Central memory CD4-positive, alpha-beta T cell (primary cell): ENCODE results near the gene RHBDF1.
A peak's percentile ranks its signal among the peaks of the same experiment; 100 is the strongest.

Experiments used
- DNase-seq: peaks from one replicate; pipeline ENCODE4 v3.0.0; 2022

RHBDF1 gene

DNA sequence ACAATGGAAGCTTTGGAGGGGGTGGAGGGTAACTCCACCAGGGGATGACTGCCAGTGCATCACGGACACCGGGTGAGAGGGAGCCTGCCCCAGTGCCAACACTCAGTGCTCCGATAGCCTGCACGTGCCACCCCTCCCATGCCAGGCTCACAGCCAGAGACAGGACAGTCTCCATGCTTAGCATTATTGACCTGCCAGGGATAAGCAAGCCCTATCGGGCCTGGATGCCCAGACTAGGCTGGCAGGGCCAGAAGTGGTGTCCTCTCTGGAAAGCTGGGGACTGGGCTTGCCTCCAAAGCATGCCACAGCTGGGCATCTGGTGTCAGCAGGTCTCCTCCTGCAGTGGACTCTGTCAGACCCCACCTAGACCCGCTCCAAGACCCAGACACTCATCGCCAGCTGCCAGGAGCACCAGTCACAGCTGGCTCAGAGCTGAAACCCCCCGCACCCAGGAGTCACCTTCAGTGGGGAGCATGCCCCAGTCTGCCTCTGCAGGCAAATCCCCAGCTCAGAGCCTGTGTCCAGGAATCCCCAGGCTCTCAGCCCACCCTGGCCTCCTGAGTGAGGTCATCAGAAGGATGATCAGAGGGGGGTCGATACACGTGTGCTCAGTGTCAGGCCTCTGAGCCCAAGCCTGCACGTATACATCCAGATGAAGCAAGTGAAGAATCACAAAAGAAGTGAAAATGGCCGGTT lies 1.8 kb upstream of the RHBDF1 start:
- no peak for DNase-seq

DNA sequence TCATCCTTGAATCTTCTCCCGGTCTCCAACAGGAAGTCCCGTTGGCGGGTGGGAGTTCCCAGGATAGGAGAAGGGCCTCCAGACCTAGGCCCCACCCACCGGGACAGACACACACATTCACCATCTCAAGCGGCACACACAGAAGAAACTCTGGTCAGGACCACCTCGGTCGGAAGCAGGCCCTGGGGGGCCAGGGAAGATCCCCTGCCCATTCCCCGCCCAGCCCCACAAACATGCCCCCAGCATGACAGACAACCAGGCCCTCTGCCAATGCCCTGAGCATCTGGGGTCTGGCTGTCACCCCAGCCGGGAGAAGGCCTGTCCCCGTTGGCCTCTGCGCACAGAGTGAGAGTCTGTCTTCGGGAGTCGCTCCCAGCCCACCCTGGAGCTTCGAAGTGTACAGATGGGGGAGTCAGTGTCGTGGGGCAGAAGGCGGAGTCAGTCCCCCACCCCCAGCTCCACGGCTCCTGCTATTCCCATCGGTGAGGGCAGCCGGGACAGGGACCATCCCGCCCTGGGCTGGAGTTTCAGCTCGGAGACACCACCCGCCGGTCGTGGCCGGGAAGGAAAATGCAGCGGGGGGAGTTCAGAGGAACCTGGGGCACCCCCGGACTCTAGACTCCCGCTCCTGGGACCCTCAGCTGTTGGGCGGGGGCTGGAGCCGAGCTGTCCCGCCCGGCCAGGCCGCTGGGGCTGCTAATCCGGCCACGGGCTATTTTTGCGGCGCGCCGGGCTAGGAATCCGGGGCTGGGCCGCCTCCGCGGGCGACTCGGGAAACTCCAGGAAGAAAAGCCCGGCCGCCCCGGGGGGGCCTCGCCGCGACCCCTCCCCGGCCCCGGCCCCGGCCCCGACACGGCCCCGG lies 660 bp downstream of the RHBDF1 start:
- DNase-seq, result no peak

DNA sequence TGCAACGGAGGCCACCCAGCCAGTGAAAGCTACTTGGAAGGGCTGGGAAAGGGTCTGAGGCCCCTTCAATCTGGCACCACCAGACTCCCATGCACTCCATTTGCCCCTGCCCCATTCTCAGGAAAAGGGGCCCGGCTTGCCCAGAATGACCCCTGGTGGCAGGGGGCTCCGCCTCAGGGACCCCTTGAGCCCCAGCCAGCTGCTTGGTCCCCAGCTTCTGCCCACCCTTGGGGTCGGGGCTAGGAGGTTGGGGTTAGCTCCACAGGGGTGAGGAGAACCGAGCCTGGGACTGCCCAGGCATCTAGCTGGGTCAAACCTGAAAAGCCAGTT lies 1.3 kb downstream of the RHBDF1 start:
- no peak for DNase-seq

DNA sequence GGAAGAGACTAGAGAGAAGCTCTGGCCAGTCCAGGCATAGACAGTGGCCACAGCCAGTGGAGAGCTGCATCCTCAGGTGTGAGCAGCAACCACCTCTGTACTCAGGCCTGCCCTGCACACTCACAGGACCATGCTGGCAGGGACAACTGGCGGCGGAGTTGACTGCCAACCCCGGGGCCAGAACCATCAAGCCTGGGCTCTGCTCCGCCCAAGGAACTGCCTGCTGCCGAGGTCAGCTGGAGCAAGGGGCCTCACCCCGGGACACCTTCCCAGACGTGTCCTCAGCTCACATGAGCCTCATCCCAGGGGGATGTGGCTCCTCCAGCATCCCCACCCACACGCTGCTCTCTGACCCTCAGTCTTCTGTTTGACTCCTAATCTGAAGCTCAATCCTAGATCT lies 3.2 kb downstream of the RHBDF1 start:
- DNase-seq, result no peak

DNA sequence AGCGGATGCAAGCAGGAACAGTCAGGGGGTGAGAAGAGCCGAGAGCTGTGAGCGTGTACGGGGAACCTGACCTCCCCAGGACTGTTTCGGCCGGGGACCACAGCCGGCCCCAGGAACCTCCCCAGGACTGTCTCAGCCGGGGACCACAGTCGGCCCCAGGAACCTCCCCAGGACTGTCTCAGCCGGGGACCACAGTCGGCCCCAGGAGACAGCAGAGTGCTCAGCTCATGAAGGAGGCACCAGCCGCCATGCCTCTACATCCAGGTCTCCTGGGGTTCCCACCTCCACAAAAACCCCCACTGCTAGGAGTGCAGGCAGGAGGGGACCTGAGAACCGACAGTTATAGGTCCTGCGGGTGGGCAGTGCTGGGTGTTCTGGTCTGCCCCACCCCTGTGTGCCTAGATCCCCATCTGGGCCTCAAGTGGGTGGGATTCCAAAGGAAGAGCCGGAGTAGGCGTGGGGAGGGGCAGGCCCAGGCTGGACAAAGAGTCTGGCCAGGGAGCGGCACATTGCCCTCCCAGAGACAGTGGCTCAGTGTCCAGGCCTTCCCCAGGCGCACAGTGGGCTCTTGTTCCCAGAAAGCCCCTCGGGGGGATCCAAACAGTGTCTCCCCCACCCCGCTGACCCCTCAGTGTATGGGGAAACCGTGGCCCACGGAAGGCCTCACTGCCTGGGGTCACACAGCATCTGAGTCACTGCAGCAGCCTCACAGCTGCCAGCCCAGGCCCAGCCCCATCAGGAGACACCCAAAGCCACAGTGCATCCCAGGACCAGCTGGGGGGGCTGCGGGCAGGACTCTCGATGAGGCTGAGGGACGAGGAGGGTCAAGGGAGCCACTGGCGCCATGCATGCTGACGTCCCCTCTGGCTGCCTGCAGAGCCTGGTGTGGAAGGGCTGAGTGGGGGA lies 4.3 kb downstream of the RHBDF1 start:
- no peak for DNase-seq

DNA sequence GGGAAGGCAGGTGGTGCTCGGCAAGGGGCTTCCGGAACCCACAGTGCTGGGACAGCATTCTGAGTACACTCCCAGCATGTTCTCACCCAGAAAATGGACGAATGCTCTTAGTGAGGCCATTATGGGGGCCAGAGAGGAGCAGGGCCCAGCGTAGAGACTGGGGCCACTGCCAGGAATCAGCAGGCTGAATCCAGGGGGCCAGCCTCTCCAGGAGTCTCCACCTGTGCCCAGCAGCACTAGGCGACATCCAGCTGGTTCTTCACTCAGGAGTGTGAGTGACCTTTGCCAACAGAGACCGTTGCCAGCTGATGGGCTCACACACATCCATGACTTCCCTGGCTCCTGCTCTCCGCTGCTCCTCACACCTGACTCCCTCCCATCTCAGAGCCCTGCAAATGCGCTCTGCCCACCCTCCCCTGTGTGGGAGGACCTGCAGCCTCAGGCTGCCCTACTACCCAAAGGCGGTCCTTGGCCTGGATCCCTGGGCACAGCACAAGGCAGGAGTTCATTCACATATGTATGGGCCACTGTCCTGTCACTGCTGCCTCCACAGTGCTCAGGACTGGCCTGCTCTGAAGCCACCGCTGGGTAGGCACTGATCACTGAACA lies 5.1 kb downstream of the RHBDF1 start:
- DNase-seq, result no peak

DNA sequence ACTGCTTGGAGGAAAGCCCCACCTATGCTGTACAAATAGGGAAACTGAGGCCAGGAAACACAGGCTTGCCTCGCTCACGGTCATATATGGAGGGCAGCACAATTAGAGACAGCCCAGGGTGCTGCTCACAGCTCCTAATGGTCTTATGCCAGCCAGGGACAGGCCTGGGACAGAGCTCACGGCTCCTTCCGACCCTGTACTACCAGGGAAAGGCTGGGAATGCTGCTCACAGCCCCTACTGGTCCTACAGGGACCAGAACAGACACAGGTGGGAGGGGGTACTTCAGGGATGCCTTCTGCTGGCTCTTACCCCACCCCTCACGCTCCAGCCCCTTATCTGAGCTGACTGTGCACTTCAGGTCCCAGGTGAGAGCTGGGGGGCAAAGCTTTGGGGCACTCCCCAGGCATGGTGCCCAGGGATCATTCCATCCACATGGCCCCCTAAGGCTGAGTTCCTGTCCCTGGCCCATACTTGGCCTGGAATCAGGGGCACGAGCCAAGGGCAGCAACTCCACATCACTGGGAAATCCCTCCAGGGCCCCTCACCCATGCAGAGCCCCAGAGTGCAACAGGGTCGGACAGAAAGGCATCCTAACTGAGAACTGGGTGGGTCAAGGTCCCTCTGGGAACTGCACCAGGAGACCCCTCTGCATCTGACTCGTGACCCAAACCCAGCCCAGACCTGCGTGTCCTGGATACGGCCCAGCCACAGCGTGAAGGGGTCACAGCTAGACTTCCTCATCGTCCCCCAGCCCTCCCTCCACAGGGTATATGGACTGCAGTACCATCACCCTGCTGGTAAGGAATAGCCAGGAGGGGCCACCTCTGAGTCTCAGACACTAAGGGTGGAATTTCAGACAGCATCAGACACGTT lies 5.9 kb downstream of the RHBDF1 start:
- no peak for DNase-seq

DNA sequence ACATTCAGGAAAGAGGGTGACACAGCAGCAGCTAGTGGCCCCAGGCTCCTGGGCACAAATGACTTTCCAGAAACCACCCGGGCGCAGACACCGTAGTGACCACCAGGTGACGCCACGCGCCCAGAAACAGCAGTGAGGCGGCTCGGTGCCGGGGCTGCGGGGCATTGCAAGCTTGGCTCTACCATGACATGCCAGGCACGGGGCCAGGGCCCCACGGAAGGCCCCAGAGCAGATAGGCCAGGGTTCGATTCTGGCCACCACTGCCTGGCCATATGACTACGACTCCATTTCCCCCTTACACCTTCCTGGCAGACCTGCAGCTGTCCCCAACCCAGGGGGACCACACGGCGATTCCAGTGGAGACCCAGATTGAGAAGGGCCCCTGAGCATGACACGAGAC lies 6.7 kb downstream of the RHBDF1 start:
- peak; percentile 71 for DNase-seq

DNA sequence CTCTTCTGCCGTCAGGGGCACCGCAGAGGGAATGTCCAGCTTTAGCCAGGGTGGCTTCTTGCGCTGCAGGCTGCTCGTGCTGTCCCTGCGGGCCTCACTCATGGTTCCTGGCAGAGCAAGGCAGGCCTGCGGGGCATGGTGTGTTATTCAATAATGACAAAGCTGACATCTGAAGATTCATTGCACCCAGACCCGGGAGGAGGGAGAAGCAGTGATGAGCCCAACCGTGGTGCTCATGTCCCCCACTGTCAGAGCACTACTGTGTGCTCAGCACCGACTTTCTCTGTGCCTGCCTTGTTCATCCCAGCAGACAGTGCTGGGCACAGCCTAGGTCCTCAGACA lies 7.5 kb downstream of the RHBDF1 start:
- no peak for DNase-seq

DNA sequence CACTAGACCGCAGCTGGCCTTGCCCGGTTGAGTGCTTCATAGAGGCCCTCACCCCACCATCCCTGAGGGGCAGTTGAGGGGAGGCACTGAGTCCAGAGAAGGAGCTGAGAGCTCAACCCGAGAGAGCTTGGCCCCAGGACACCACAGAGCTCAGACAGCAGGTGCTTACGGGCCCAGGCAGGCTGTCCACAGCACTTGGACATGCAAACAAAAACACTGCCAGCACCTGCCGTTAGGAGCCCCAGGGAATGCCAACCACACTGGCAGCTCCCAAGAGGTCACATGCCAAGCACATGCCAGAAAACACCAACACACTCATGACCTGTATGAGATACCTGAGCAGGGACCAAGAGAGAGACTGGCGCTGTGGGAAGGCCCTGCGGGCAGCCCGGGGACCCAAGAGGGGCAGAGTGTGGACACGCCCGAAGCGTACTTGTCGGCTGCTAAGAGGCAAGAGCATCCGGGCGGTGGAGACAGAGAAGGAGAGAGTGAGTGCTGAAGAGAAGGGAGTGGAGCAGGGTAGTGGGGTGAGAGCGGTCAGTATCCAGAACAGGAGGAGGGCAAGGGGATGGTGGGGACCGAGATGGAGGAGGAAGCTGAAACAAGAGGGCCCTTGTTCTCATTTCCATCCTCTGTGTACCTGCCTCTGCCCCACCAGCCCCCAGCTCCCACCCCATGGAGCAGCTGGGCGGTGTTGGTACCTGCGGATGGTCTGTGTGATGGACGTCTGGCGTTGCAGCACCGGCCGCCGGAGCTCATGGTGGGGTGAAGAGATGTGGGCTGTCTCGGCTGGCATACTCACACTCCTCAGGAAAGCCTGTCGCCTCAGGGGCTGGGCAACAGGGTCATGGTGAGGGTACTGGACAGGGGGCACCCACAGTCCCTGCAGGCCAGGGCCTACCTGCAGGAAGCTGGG lies 8.2 kb downstream of the RHBDF1 start:
- DNase-seq, result no peak

DNA sequence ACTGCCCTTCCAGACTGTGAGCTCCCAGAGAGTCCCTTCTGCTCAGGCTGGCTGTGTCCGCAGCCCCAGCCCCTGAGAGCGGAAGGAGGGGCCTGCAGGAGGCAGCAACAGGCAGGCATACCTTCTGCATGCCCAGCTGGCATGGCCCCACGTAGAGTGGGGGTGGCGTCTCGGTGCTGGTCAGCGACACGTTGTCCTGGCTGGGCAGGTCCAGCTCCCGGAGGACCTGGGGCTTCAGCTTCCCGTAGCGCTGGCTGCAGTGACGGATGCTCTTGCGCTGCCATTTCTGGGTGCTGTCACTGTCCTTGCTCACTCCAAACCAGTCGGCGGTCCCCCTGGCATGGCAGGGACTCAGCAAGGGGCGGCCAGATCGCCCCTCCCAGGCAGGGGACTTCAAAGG lies 9.0 kb downstream of the RHBDF1 start:
- no peak for DNase-seq

DNA sequence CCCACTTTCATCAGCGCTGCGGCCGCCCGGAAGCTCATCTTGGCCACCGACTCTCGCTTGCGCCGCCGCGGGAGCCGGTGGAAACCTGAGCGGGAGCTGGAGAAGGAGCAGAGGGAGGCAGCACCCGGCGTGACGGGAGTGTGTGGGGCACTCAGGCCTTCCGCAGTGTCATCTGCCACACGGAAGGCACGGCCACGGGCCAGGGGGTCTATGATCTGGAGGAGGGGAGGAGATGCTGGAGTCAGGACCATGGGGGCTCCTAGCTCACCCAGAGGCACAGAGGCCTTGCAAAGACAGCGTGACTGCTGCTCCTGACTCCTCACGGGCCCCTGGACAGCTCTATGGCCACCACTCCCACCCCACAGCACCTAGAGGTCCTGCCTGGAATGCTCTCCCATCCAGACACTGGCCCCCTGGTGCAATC lies 9.5 kb downstream of the RHBDF1 start:
- no peak for DNase-seq

DNA sequence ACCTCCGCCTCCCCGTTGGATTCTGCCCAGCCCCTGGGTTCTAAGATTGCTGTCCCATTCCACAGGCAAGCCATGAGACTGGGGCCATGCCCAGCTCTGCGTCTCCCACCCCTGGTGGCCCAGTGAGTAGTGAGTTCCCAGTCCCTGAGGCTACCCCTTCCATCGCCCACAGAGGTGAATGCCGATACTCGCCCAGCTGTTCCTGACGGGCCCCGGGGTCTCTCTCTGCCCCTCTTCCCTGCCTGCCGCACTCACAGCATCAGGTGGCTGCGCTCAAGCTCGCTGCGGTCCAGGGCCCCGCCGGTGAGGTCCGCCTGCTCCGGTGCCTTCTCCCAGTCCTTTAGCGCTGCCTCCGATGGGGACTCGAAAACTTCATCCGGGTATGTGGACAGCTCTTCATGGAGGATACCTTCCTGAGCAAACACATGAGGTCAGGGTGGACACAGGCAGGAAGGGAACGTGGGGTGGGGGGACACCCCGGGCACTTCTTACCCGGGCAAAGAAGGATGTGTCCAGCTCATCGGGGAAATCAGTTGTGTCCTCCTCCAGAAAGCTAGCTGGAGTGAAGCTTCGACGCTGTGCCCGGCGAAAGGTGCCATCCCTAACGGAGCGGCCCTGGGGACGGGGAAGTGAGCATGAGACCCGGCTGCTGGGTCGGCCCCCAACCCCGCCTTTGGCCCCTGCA lies 10.0 kb downstream of the RHBDF1 start:
- no peak for DNase-seq

DNA sequence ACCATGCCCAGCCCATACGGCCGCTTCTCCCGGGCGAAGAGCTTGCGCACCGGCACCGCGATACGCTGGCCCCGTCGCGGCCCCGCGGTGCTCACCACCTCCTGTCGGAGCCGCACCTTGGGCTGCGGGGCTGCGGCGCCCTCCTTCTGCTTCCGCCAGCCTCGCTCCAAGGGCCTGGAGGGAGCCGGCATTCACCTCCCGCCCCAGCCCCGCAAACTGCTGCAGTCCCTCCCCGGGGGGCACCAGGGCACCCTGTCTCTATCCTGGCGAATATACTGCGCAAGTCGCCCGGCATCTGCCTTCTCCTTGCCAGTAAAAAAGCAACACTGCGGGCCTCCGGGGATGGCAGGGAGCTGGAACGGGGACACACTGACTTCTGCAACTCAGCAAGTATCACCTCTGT lies 10.6 kb downstream of the RHBDF1 start:
- DNase-seq, result no peak

DNA sequence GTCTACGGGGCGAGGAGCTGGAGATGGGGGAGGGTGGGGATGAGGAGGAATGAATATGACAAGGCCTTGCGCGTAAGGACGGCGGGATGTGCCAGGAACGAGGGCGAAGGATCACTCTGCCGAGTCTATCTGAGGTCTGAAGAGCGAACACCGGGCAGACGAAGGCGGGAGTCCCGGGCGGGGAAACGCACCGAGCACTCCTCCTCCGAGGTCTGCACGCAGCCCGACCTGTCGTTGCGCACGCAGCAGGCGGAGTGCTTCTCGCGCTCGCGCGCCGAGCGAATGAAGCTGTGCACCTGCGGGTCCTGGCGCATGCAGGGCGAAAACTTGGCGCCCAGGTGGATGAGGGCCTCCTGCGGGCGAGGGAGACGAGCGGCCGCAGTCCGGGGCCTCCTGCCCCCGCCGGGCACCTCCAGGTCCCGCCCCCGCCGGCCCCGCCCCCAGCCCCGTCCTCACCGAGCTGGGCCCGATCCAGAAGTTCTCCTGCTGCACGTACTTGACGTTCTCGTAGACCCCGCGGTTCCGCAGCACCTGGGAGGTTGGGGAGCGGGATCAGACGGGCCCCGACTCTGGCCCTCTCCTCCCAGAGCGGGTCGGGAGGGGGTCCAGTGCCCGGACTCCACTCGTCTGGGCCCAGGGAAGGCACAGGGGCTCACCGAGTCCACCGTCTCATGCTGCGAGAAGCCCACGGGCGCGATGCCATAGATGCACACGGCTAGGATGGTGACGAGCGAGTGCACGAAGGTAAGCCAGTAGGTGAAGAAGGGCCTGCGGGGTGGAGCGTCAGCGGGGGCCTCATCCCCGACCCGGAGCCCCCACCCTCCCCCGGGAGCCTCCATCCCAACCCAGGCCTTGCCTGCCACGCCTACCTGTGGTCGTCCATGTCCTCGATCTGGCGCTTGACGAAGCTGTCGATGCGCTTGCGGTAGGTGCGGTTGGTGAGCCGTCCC lies 11.2 kb downstream of the RHBDF1 start:
- DNase-seq, result no peak

DNA sequence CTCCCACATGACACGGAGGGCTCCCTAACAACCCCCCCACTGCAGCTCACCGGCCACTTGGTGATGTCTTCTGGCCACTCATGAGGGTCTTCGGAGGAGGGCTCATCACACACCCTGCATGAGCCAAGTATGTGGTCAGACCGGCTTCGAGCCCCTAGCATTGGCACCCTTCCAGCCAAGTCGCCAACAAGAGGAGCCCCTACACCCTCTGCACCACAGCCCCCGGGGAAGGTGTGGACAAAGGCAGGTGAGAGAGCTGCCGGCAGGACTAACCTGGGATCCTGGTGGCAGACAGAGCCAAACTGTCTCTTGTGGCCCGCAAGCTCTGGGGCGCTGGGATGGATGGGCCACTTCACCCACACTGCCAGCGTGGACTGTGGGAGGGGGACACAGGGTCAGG lies 12.3 kb downstream of the RHBDF1 start:
- no peak for DNase-seq

DNA sequence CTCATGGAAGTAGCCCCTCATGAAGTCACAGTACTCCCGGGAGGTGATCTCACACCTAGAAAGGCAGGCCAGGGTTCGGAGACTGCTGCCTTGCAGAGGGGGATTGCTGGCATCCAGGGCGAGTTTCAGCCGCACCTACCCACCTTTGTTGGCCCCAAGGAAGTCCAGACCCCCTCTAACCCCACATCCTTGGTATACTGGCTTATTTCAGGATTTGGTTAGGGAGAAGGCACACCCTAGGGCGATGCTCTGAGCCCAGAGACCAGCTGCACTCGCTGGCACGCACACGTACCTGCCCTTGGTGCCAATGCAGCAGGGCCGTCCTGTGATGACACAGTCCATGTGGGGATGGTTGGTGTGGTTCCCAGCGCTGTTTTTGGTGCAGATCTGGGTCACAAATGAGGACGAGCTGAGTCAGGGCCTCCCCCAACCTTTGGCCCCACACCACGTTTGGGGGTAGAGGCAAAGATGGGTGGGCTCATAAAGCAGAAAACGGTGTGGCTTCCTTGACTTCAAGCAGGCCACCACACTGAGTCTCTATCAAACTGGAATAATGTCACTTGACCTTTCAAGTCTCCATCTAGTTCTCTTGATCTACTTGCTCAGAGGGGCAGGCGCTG lies 12.9 kb downstream of the RHBDF1 start:
- no peak for DNase-seq
